A673 (cell line): ENCODE measurements around the gene ACKR2. TPM values are rescaled to one million over a fixed set of nuclear protein-coding genes. Genes with fewer than 3 reads are reported as not detected.
A peak's percentile ranks its signal among the peaks of the same experiment; 100 is the strongest.

ENCODE experiments used
- BruUV-seq: library from RNA; stranded (reverse); fragments of 400-500 nt; replicated peaks from 2 replicates; lab custom pipeline; 2021; lab: Mats Ljungman, UMichigan
- CTCF ChIA-PET: fragments of 300-600 bp; sonication (Branson Sonifier 250); formaldehyde crosslinking; loops from one replicate; lab custom pipeline; 2022; ENCODE audit warnings: antibody characterized with exemption; lab: Charles Lee
- POLR2A ChIA-PET: fragments of 300-600 bp; sonication (Branson Sonifier 250); formaldehyde crosslinking; loops from one replicate; lab custom pipeline; 2022; ENCODE audit warnings: antibody characterized with exemption; ENCODE audit not compliant: low non-redundant PET; lab: Charles Lee
- DNase-seq: peaks from one replicate; pipeline ENCODE4 v3.0.0-alpha.2; 2015; ENCODE audit warnings: low spot score
- H3K27ac ChIP-seq: fragments of 200-600 bp; sonication (generic); 2 replicates; pipeline ENCODE4 v1.5.1; 2016; ENCODE audit warnings: mixed run types, low read depth, mild to moderate bottlenecking, mixed read lengths, antibody characterized with exemption, low read length; ENCODE audit not compliant: poor library complexity, severe bottlenecking
- H3K27me3 ChIP-seq: fragments of 200-600 bp; sonication (generic); replicated peaks from 2 replicates; pipeline ENCODE4 v1.6.1; 2017; ENCODE audit warnings: mixed run types, low read depth, mild to moderate bottlenecking, mixed read lengths, antibody characterized with exemption, low read length; ENCODE audit not compliant: insufficient read depth, poor library complexity
- H3K36me3 ChIP-seq: fragments of 200-600 bp; sonication (generic); 2 replicates; pipeline ENCODE4 v1.6.1; 2016; ENCODE audit warnings: mixed run types, mild to moderate bottlenecking, mixed read lengths, antibody characterized with exemption, low read length; ENCODE audit not compliant: insufficient read depth, poor library complexity, severe bottlenecking
- H3K4me1 ChIP-seq: fragments of 200-600 bp; sonication (generic); 2 replicates; pipeline ENCODE4 v1.6.1; 2017; ENCODE audit warnings: mixed run types, mild to moderate bottlenecking, mixed read lengths, antibody characterized with exemption, low read length; ENCODE audit not compliant: insufficient read depth, poor library complexity, severe bottlenecking
- H3K4me3 ChIP-seq: fragments of 200-600 bp; sonication (generic); 2 replicates; pipeline ENCODE4 v1.5.1; 2016; ENCODE audit warnings: low read depth, mixed run types, mild to moderate bottlenecking, mixed read lengths, low read length; ENCODE audit not compliant: poor library complexity, severe bottlenecking
- H3K9me3 ChIP-seq: fragments of 200-600 bp; sonication (generic); 2 replicates; pipeline ENCODE4 v1.6.1; 2016; ENCODE audit warnings: mixed run types, low read depth, mild to moderate bottlenecking, mixed read lengths, antibody characterized with exemption, low read length; ENCODE audit not compliant: poor library complexity, severe bottlenecking
- CTCF ChIP-seq: fragments of 300-800, 200-600 bp; sonication (generic); conservative IDR thresholded peaks from 2 replicates; pipeline ENCODE4 v1.5.1; 2017; ENCODE audit warnings: low read depth, mild to moderate bottlenecking, antibody characterized with exemption, low read length, moderate library complexity, mixed read lengths
- EZH2 ChIP-seq: fragments of 200-600 bp; sonication (generic); IDR thresholded peaks from 2 replicates; pipeline ENCODE4 v1.6.1; 2017; ENCODE audit warnings: borderline replicate concordance, low read depth, mild to moderate bottlenecking, mixed read lengths, antibody characterized with exemption, low read length; ENCODE audit not compliant: poor library complexity, severe bottlenecking
- intact Hi-C: fragments of 100-400 bp; cut with micrococcal nuclease; formaldehyde crosslinking; loops from one replicate; pipeline ENCODE4 v1.10.0; 2022; ENCODE audit not compliant: unreplicated experiment
- total RNA-seq: library from RNA; stranded (reverse); gene quantifications from 2 replicates; pipeline ENCODE4 v1.2.3, GENCODE V29; 2021

The ACKR2 gene
- total RNA-seq, 1 experiment from 2014 or later: not detected

- CTCF ChIA-PET: no interaction called here
- Histone ChIP-seq H3K27me3 (no peaks in the 10 kb centered on the region), H3K9me3 (no peaks in the 10 kb centered on the region), H3K27ac (no peak overlapping the region), H3K4me1 (no peaks in the 10 kb centered on the region), H3K4me3 (no peak overlapping the region), H3K36me3 (no peaks in the 10 kb centered on the region)
- BruUV-seq: no TSS peak
- intact Hi-C loops: no loop called here
- DNase-seq: no peak
- POLR2A ChIA-PET: no interaction called here
- TF ChIP-seq CTCF (no peak), EZH2 (no peak)
Measured at GRCh38 chr3:42895580-42895868, 86.3 kb downstream of the ACKR2 start.

- intact Hi-C loops: no loop called here
- CTCF ChIA-PET: no interaction called here
- no peaks in the 10 kb centered on the region for H3K27me3 ChIP-seq
- H3K4me1 ChIP-seq: no peaks in the 10 kb centered on the region
- TF ChIP-seq CTCF (no peak), EZH2 (no peak)
- H3K36me3 ChIP-seq: no peaks in the 10 kb centered on the region
- POLR2A ChIA-PET: no interaction called here
- no peak overlapping the region for H3K27ac ChIP-seq
- no TSS peak for BruUV-seq
- no peak overlapping the region for H3K4me3 ChIP-seq
- no peaks in the 10 kb centered on the region for H3K9me3 ChIP-seq
- no peak for DNase-seq
Measured at GRCh38 chr3:42898896-42899675, 89.8 kb downstream of the ACKR2 start.

- Histone ChIP-seq H3K36me3 (no peaks in the 10 kb centered on the region), H3K9me3 (no peaks in the 10 kb centered on the region), H3K4me1 (no peaks in the 10 kb centered on the region), H3K27me3 (peaks cover 6% of the 10 kb centered on the region), H3K4me3 (no peak overlapping the region), H3K27ac (no peak overlapping the region)
- POLR2A ChIA-PET: no interaction called here
- no TSS peak for BruUV-seq
- intact Hi-C loops: no loop called here
- CTCF ChIA-PET: no interaction called here
- TF ChIP-seq EZH2: no peak
- no peak for TF ChIP-seq CTCF
- DNase-seq: peak; percentile 1
Measured at GRCh38 chr3:42900226-42901072, 91.2 kb downstream of the ACKR2 start.
